ENCODE data around the gene E2F3. TPM values are rescaled to one million over a fixed set of nuclear protein-coding genes. Genes with fewer than 3 reads are reported as not detected.

E2F3 gene
- total RNA-seq, 4 donors from 2014 or later = 5.4 to 7.1 (median 6.1) TPM

DNA sequence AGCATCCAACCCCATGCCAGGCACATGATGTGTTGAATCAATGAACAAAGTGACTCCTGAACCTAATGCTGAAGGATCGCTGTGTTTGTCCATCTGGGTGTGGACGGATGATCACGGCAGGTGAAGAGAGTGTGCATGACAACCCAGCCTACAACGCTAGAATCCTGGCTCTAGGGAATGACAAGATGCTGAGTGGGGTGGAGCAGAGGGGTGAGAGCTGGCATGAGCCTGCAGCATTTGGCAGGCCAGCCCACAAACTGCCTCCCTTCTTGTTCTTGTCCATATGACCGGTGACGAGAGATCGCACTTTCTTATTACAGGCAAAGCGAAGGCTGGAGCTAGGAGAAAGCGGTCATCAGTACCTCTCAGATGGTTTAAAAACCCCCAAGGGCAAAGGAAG lies 77.8 kb downstream of the E2F3 start:
- intact Hi-C loops (cut with DNase I) = no loop called here
- Histone ChIP-seq H3K27ac (no peak overlapping the region), H3K9me3 (no peaks in the 10 kb centered on the region), H3K4me1 (no peaks in the 10 kb centered on the region), H3K4me3 (no peak overlapping the region), H3K27me3 (no peaks in the 10 kb centered on the region), H3K36me3 (peaks cover 0 to 37% (median 0%) of the 10 kb centered on the region in 3 donors)
- DNase-seq = no peak
- WGBS, 2 donors = 92 to 93% methylated on average over 7 to 9 of the region's 9 CpGs
- TF ChIP-seq POLR2A (IDR thresholded peaks at IDR 0.05) = no peak
- TF ChIP-seq, protein P1, sequence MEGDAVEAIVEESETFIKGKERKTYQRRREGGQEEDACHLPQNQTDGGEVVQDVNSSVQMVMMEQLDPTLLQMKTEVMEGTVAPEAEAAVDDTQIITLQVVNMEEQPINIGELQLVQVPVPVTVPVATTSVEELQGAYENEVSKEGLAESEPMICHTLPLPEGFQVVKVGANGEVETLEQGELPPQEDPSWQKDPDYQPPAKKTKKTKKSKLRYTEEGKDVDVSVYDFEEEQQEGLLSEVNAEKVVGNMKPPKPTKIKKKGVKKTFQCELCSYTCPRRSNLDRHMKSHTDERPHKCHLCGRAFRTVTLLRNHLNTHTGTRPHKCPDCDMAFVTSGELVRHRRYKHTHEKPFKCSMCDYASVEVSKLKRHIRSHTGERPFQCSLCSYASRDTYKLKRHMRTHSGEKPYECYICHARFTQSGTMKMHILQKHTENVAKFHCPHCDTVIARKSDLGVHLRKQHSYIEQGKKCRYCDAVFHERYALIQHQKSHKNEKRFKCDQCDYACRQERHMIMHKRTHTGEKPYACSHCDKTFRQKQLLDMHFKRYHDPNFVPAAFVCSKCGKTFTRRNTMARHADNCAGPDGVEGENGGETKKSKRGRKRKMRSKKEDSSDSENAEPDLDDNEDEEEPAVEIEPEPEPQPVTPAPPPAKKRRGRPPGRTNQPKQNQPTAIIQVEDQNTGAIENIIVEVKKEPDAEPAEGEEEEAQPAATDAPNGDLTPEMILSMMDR (IDR thresholded peaks at IDR 0.05) = no peak

DNA sequence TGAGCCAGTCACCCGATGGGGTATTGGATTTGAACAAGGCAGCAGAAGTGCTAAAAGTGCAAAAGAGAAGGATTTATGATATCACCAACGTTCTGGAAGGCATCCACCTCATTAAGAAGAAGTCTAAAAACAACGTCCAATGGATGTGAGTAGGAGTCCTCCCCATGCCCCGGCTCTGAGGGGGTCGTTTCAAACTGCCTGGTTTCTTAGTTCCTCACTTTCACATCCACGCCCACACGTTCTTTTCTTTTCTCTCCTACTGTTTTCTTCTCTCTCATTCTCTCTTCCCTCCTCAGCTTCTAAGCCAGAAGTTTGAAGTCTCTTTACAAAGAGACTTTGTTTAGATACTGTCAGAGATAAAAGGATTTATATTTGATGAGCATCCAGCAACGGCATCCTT lies 79.6 kb downstream of the E2F3 start:
- no peak overlapping the region for H3K27ac ChIP-seq
- WGBS, 2 donors = 70 to 75% methylated on average over 8 of the region's 8 CpGs

DNA sequence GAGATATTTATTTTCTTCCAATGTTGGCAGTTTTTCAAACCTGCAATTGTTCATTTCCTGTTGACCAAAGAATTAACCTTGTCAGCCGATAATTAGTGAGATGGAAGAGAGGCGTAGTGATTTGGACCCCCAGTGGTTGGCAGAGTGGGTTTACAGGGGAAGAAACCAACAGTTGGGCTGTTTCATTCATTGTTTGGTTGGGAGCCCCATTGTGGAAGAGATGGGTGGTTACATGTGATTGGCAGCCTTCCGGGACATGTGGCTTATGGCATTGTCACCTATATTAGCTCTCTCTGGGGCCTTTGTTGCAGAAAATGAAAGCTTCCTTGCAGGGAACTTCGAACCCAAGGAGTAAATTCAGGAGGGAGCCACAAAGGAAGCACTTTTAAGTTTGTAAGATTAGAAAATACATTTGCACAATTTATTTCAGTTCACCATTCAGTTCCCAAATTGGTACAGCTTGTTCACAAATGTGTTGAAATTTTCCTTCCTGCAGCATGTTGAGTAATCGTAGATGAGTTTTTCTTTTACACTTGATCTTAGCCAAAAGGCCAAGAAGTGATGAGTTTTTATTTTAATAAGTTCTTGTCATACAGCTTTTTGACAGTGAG lies 82.3 kb downstream of the E2F3 start:
- WGBS, 2 donors = 72 to 86% methylated on average over 5 of the region's 5 CpGs
- Histone ChIP-seq H3K36me3 (peaks cover 0 to 80% (median 0%) of the 10 kb centered on the region in 3 donors), H3K9me3 (no peaks in the 10 kb centered on the region), H3K4me1 (no peaks in the 10 kb centered on the region), H3K27ac (peak overlapping the region in 3 of 4 donors; percentile 16 to 71 (median 71)), H3K27me3 (no peaks in the 10 kb centered on the region), H3K4me3 (no peak overlapping the region)
- no peak for DNase-seq
- TF ChIP-seq POLR2A (IDR thresholded peaks at IDR 0.05) = no peak
- TF ChIP-seq, protein P1 (IDR thresholded peaks at IDR 0.05) = no peak
- intact Hi-C loops (cut with DNase I) = no loop called here

More for the DNA sequence above, 79.6 kb downstream of the E2F3 start:
- Histone ChIP-seq H3K4me1 (no peaks in the 10 kb centered on the region), H3K9me3 (no peaks in the 10 kb centered on the region), H3K4me3 (no peak overlapping the region), H3K36me3 (peaks cover 0 to 53% (median 0%) of the 10 kb centered on the region in 3 donors), H3K27me3 (no peaks in the 10 kb centered on the region)
- no peak for DNase-seq
- intact Hi-C loops (cut with DNase I) = no loop called here
- TF ChIP-seq, protein P1 (IDR thresholded peaks at IDR 0.05) = no peak
- no peak for TF ChIP-seq POLR2A (IDR thresholded peaks at IDR 0.05)

DNA sequence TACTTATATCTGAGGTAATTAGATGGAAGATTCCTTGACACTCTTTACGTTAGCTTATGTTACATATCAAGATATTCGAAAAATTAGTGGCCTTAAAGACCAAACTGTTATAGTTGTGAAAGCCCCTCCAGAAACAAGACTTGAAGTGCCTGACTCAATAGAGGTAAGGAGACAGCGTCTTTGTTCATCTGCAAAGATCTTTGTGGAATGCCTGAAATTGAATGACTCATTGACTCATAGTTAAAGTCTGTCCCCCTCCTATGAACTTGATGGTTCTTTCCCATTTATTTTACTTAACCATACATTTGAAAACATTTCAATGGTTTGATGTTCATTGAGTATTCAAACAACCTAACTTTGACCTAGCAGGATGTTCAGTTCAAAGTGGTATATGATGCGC lies 85.0 kb downstream of the E2F3 start:
- 94% methylated on average over 4 of the region's 4 CpGs for WGBS, 2 donors

DNA sequence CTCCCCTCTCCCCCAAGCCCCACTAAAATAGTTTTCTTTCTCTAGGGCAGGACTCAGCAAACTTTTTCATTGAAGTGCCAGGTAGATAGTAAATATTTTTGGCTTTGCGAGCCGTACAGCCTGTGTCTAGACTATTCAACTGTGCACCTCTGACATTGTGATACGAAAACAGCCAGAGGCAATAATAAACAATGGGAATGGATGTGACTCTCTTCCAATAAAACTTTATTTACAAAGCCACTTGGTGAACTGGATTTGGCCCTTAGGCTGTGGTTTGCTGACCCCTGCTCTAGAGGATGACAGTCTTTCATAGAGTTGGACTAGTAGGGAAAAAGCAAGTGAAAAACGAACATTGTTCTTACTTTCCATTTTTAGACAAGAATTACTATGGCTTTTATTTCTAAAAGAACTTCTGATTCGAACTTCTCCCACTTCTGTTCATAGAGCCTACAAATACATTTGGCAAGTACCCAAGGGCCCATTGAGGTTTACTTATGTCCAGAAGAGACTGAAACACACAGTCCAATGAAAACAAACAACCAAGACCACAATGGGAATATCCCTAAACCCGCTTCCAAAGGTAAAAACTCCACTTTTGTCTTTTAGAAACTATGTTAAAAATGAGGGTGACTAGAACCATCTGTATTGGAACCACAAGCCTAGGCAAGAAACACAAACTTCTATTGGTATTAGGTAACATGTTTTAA lies 86.1 kb downstream of the E2F3 start:
- H3K36me3 ChIP-seq = peaks cover 0 to 88% (median 6%) of the 10 kb centered on the region in 3 donors
- H3K9me3 ChIP-seq = no peaks in the 10 kb centered on the region
- H3K27me3 ChIP-seq = no peaks in the 10 kb centered on the region
- H3K4me1 ChIP-seq = no peaks in the 10 kb centered on the region
- TF ChIP-seq POLR2A (IDR thresholded peaks at IDR 0.05) = no peak
- TF ChIP-seq, protein P1 (IDR thresholded peaks at IDR 0.05) = no peak
- H3K27ac ChIP-seq = no peak overlapping the region
- intact Hi-C loops (cut with DNase I) = no loop called here
- no peak for DNase-seq
- H3K4me3 ChIP-seq = no peak overlapping the region
- 87 to 88% methylated on average over 6 of the region's 6 CpGs for WGBS, 2 donors

More for the DNA sequence above, 85.0 kb downstream of the E2F3 start:
- no peak overlapping the region for H3K27ac ChIP-seq
- intact Hi-C loops (cut with DNase I) = no loop called here
- H3K36me3 ChIP-seq = peaks cover 0 to 91% (median 6%) of the 10 kb centered on the region in 3 donors
- TF ChIP-seq, protein P1 (IDR thresholded peaks at IDR 0.05) = no peak
- TF ChIP-seq POLR2A (IDR thresholded peaks at IDR 0.05) = no peak
- H3K4me3 ChIP-seq = no peak overlapping the region
- H3K9me3 ChIP-seq = no peaks in the 10 kb centered on the region
- H3K4me1 ChIP-seq = no peaks in the 10 kb centered on the region
- H3K27me3 ChIP-seq = no peaks in the 10 kb centered on the region
- DNase-seq = no peak
